ENCODE results near the gene LIFR.

DNA sequence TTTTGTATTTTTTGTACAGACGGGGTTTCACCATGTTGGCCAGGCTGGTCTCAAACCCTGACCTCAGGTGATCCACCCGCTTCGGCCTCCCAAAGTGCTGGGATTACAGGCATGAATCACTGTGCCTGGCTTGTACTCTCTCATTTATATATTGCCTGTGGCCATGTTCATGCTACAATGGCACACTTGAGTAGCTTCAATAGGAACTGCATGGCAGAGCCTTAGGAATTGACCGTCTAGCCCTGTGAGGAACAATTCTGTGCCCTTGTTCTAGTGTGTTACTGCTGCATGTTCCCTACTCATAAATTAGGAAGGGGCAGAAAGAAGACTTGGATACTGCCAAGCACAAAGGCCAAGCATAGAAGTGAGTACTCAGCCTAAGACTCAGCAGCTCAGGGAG is 104.2 kb downstream of the LIFR start:
- TF ChIP-seq, protein P1, sequence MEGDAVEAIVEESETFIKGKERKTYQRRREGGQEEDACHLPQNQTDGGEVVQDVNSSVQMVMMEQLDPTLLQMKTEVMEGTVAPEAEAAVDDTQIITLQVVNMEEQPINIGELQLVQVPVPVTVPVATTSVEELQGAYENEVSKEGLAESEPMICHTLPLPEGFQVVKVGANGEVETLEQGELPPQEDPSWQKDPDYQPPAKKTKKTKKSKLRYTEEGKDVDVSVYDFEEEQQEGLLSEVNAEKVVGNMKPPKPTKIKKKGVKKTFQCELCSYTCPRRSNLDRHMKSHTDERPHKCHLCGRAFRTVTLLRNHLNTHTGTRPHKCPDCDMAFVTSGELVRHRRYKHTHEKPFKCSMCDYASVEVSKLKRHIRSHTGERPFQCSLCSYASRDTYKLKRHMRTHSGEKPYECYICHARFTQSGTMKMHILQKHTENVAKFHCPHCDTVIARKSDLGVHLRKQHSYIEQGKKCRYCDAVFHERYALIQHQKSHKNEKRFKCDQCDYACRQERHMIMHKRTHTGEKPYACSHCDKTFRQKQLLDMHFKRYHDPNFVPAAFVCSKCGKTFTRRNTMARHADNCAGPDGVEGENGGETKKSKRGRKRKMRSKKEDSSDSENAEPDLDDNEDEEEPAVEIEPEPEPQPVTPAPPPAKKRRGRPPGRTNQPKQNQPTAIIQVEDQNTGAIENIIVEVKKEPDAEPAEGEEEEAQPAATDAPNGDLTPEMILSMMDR (conservative IDR thresholded peaks at IDR 0.05 in 1 of 2, IDR thresholded peaks at IDR 0.05 in 1 of 2; ENCODE audit: low read depth in 1 of 2, low read length in 2 of 2): no peak
- TF ChIP-seq EZH2 (IDR thresholded peaks at IDR 0.05; ENCODE audit: low read length, missing control alignments): no peak
